Upper lobe of left lung (tissue), 4 donors: Measurements from ENCODE around the gene SEMA4D.

ENCODE experiments used
- CTCF ChIP-seq, 6 experiments: fragments of 450-650 bp in 4 of 6; fragments of 200-600 bp in 2 of 6; sonication (generic) in 2 of 6; IDR thresholded peaks; one replicate each; pipeline ENCODE4 v1.5.1; 2016 to 2019; ENCODE audit warnings: antibody characterized with exemption in 6 of 6
- EP300 ChIP-seq, 4 donors: sonication (generic); formaldehyde crosslinking; IDR thresholded peaks; one replicate each; pipeline ENCODE4 v1.5.1; 2017; ENCODE audit warnings: antibody characterized with exemption in 4 of 4, control low read depth in 2 of 4
- POLR2A ChIP-seq, 4 donors: fragments of 450-650 bp; IDR thresholded peaks; one replicate each; pipeline ENCODE4 v1.5.1; 2016 to 2017; ENCODE audit warnings: antibody characterized with exemption in 4 of 4, mild to moderate bottlenecking in 2 of 4
- POLR2AphosphoS5 ChIP-seq, 2 donors: sonication (generic); formaldehyde crosslinking; IDR thresholded peaks; one replicate each; pipeline ENCODE4 v1.5.1; 2017; ENCODE audit warnings: antibody characterized with exemption in 2 of 2

- TF ChIP-seq CTCF (IDR thresholded peaks at IDR 0.05) (no peak), POLR2A (IDR thresholded peaks at IDR 0.05) (no peak), POLR2AphosphoS5 (IDR thresholded peaks at IDR 0.05) (no peak), EP300 (IDR thresholded peaks at IDR 0.05) (no peak)
Observed at GRCh38 chr9:89352874-89353649, 144.9 kb downstream of the SEMA4D start.
